Liver (tissue), 9 donors: ENCODE data around the gene CSMD2. TPM values are rescaled to one million over a fixed set of nuclear protein-coding genes. Genes with fewer than 3 reads are reported as not detected.

Experiments used
- DNase-seq: peaks from one replicate; pipeline ENCODE4 v3.0.0-alpha.2; 2017; ENCODE audit warnings: low spot score
- H3K27ac ChIP-seq, 2 donors: one replicate each; pipeline ENCODE4 v1.7.0; 2013; ENCODE audit warnings: inconsistent platforms in 2 of 2, low read length in 2 of 2, control low read depth in 1 of 2, low read depth in 1 of 2, mild to moderate bottlenecking in 1 of 2
- H3K27me3 ChIP-seq, 4 donors: one replicate each; pipeline versions ENCODE4 v1.6.1 to v1.7.0; 2013; ENCODE audit warnings: low read length in 3 of 4, inconsistent platforms in 1 of 4, mild to moderate bottlenecking in 1 of 4, moderate library complexity in 1 of 4; ENCODE audit not compliant: control insufficient read depth in 4 of 4, insufficient read depth in 4 of 4
- H3K36me3 ChIP-seq, 4 donors: one replicate each; pipeline versions ENCODE4 v1.6.1 to v1.7.0; 2013; ENCODE audit warnings: low read length in 3 of 4, mild to moderate bottlenecking in 3 of 4, low read depth in 1 of 4, moderate library complexity in 1 of 4; ENCODE audit not compliant: control insufficient read depth in 4 of 4, insufficient read depth in 3 of 4
- H3K4me1 ChIP-seq, 4 donors: one replicate each; pipeline versions ENCODE4 v1.6.1 to v1.7.0; 2013; ENCODE audit warnings: low read length in 3 of 4, mild to moderate bottlenecking in 3 of 4, moderate library complexity in 1 of 4; ENCODE audit not compliant: control insufficient read depth in 4 of 4, insufficient read depth in 4 of 4
- H3K4me3 ChIP-seq, 3 donors: one replicate each; pipeline versions ENCODE4 v1.6.1 to v1.7.0; 2013; ENCODE audit warnings: low read length in 3 of 3, control low read depth in 1 of 3, low read depth in 1 of 3, mild to moderate bottlenecking in 1 of 3
- H3K9ac ChIP-seq, 2 donors: one replicate each; pipeline ENCODE4 v1.7.0; 2013; ENCODE audit warnings: low read length in 2 of 2, mild to moderate bottlenecking in 2 of 2, moderate library complexity in 2 of 2, control low read depth in 1 of 2, low read depth in 1 of 2
- H3K9me3 ChIP-seq, 4 donors: one replicate each; pipeline versions ENCODE4 v1.6.1 to v1.7.0; 2013; ENCODE audit warnings: low read length in 3 of 4; ENCODE audit not compliant: control insufficient read depth in 4 of 4
- ATF3 ChIP-seq: IDR thresholded peaks from 2 replicates; pipeline ENCODE4 v1.6.1; 2016; ENCODE audit warnings: antibody characterized with exemption
- FOXA1 ChIP-seq: IDR thresholded peaks from 2 replicates; pipeline ENCODE4 v1.6.1; 2016; ENCODE audit warnings: antibody characterized with exemption
- GABPA ChIP-seq, 2 donors: IDR thresholded peaks in 1 of 2; conservative IDR thresholded peaks in 1 of 2; 2 replicates each; pipeline ENCODE4 v1.6.1; 2016; ENCODE audit warnings: antibody characterized with exemption in 2 of 2, mild to moderate bottlenecking in 1 of 2, moderate library complexity in 1 of 2
- HNF4A ChIP-seq, 2 donors: conservative IDR thresholded peaks; 2 replicates each; pipeline ENCODE4 v1.6.1; 2016; ENCODE audit warnings: antibody characterized with exemption in 2 of 2, mild to moderate bottlenecking in 2 of 2
- HNF4G ChIP-seq: IDR thresholded peaks from 2 replicates; pipeline ENCODE4 v1.6.1; 2016; ENCODE audit warnings: antibody characterized with exemption
- NR2F2 ChIP-seq: IDR thresholded peaks from 2 replicates; pipeline ENCODE4 v1.6.1; 2016; ENCODE audit warnings: antibody characterized with exemption
- RAD21 ChIP-seq, 2 donors: IDR thresholded peaks; 2 replicates each; pipeline ENCODE4 v1.6.1; 2016; ENCODE audit warnings: antibody characterized with exemption in 2 of 2, mild to moderate bottlenecking in 2 of 2
- WGBS: extraction: QIAGEN DNeasy Blood & Tissue Kit; methylation state at CpG from one replicate; pipeline ENCODE4 v1.1.7; 2013; 5-methylcytosine and 5-hydroxymethylcytosine counted together
- polyA plus RNA-seq, 2 donors: library from polyadenylated mRNA; stranded (reverse) in 1 of 2; unstranded in 1 of 2; fragments of 200-250 nt in 1 of 2; fragments of >200 nt in 1 of 2; fragmentation: Nextera tagmentation in 1 of 2; extraction: Ambion mirVana in 1 of 2; gene quantifications; one replicate each; pipeline versions ENCODE4 v1.2.1 to v1.2.3, GENCODE V29; 2013 to 2015
- total RNA-seq, 2 donors: library from RNA; depleted of rRNA; stranded (reverse); fragments of >200 nt; gene quantifications; one replicate each; pipeline ENCODE4 v1.2.3, GENCODE V29; 2014
- TF ChIP-seq, protein P1 (sequence below): IDR thresholded peaks from 2 replicates; pipeline ENCODE4 v1.6.1; 2016; ENCODE audit warnings: antibody characterized with exemption, mild to moderate bottlenecking
- TF ChIP-seq, protein P2 (sequence below): IDR thresholded peaks from 2 replicates; pipeline ENCODE4 v1.6.1; 2016; ENCODE audit warnings: antibody characterized with exemption
- donor health status: healthy.
- donor health status: healthy.
- donor health status: healthy.
- donor health status: healthy.
- donor health status: healthy.

The CSMD2 gene
- total and polyA plus RNA-seq, 4 donors = 0.08 to 0.09 TPM; not detected in 2

GRCh38 chr1:33876970-33877650 is 287.9 kb downstream of the CSMD2 start:
- Histone ChIP-seq H3K9me3 (no peaks in the 10 kb centered on the region), H3K27ac (no peak overlapping the region), H3K4me1 (peaks cover 0 to 4% (median 0%) of the 10 kb centered on the region in 4 donors), H3K9ac (no peak overlapping the region), H3K36me3 (no peaks in the 10 kb centered on the region), H3K4me3 (no peak overlapping the region), H3K27me3 (no peaks in the 10 kb centered on the region)
- 86% methylated on average over 5 of the region's 5 CpGs for WGBS
- DNase-seq = no peak
- TF ChIP-seq HNF4A (conservative IDR thresholded peaks at IDR 0.05) = no peak

DNA sequence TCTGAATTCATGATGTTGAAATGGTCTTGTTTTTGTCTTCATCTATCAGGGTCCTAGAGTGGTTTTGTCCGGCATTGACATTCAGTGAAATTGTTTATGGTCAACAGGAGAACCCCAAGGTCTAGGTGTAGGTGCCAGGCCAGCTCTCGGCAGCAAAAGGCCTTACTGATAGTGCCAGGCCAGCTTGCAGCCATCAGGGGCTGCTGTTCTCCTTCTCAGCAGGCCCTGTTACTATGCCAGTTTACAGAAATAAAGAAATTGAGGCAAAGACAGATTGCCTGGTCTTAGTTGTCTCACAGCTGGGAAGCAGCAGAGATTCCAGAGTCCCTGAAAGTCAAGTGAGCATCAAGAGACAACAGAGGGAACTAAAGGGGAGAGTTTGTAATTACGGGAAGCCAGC is 289.2 kb downstream of the CSMD2 start:
- Histone ChIP-seq H3K4me3 (no peak overlapping the region), H3K27ac (no peak overlapping the region), H3K36me3 (no peaks in the 10 kb centered on the region), H3K9me3 (no peaks in the 10 kb centered on the region), H3K27me3 (no peaks in the 10 kb centered on the region), H3K9ac (no peak overlapping the region), H3K4me1 (peaks cover 0 to 4% (median 0%) of the 10 kb centered on the region in 4 donors)
- WGBS = 84% methylated on average over 3 of the region's 3 CpGs
- DNase-seq = no peak
- TF ChIP-seq FOXA1 (no peak), RAD21 (IDR thresholded peaks at IDR 0.05) (no peak), GABPA (IDR thresholded peaks at IDR 0.05 in 1 of 2, conservative IDR thresholded peaks at IDR 0.05 in 1 of 2) (no peak), NR2F2 (no peak), ATF3 (no peak)
- TF ChIP-seq, protein P1, sequence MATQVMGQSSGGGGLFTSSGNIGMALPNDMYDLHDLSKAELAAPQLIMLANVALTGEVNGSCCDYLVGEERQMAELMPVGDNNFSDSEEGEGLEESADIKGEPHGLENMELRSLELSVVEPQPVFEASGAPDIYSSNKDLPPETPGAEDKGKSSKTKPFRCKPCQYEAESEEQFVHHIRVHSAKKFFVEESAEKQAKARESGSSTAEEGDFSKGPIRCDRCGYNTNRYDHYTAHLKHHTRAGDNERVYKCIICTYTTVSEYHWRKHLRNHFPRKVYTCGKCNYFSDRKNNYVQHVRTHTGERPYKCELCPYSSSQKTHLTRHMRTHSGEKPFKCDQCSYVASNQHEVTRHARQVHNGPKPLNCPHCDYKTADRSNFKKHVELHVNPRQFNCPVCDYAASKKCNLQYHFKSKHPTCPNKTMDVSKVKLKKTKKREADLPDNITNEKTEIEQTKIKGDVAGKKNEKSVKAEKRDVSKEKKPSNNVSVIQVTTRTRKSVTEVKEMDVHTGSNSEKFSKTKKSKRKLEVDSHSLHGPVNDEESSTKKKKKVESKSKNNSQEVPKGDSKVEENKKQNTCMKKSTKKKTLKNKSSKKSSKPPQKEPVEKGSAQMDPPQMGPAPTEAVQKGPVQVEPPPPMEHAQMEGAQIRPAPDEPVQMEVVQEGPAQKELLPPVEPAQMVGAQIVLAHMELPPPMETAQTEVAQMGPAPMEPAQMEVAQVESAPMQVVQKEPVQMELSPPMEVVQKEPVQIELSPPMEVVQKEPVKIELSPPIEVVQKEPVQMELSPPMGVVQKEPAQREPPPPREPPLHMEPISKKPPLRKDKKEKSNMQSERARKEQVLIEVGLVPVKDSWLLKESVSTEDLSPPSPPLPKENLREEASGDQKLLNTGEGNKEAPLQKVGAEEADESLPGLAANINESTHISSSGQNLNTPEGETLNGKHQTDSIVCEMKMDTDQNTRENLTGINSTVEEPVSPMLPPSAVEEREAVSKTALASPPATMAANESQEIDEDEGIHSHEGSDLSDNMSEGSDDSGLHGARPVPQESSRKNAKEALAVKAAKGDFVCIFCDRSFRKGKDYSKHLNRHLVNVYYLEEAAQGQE = no peak
- TF ChIP-seq, protein P2, sequence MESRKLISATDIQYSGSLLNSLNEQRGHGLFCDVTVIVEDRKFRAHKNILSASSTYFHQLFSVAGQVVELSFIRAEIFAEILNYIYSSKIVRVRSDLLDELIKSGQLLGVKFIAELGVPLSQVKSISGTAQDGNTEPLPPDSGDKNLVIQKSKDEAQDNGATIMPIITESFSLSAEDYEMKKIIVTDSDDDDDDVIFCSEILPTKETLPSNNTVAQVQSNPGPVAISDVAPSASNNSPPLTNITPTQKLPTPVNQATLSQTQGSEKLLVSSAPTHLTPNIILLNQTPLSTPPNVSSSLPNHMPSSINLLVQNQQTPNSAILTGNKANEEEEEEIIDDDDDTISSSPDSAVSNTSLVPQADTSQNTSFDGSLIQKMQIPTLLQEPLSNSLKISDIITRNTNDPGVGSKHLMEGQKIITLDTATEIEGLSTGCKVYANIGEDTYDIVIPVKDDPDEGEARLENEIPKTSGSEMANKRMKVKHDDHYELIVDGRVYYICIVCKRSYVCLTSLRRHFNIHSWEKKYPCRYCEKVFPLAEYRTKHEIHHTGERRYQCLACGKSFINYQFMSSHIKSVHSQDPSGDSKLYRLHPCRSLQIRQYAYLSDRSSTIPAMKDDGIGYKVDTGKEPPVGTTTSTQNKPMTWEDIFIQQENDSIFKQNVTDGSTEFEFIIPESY = no peak

DNA sequence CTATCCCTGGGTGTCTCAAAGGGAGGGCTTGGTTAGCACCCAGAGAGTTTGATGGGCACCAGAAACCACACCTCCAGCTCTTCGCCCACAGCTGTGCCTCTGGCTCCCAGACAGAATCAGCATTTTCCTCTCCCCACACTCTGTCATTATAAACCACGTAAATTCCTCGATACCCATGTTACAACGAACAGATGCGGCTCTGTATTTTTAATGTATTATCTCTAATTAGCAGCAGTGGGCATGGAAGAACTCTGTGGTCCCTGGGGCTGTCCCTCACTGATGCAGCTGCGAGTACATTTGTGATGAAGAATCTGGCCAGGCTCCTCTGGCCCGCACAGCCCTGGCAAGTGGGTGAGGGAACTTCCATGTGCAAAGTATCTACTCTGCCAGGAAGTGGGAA is 290.4 kb downstream of the CSMD2 start:
- Histone ChIP-seq H3K4me1 (peaks cover 0 to 4% (median 0%) of the 10 kb centered on the region in 4 donors), H3K27ac (no peak overlapping the region), H3K9ac (no peak overlapping the region), H3K4me3 (no peak overlapping the region), H3K27me3 (no peaks in the 10 kb centered on the region), H3K36me3 (no peaks in the 10 kb centered on the region), H3K9me3 (no peaks in the 10 kb centered on the region)
- TF ChIP-seq HNF4G = no peak
- TF ChIP-seq, protein P2 = no peak
- DNase-seq = no peak
- WGBS = 92% methylated on average over 7 of the region's 7 CpGs
